IMR-90 (cell line): ENCODE measurements around the gene REPS1. TPM values are rescaled to one million over a fixed set of nuclear protein-coding genes. Genes with fewer than 3 reads are reported as not detected.

Experiments used
- ATAC-seq: fragments of 200-7000 bp; cut with Tn5 transposase; 2 replicates; pipeline ENCODE4 v1.9.1; 2020; ENCODE audit warnings: low read depth, mild to moderate bottlenecking, moderate library complexity
- BruUV-seq: library from RNA; stranded (reverse); fragments of 400-500 nt; replicated peaks from 2 replicates; lab custom pipeline; 2021; lab: Mats Ljungman, UMichigan
- CTCF ChIA-PET: fragments of 300-600 bp; formaldehyde crosslinking; extraction: SDS; loops from one replicate; lab custom pipeline; 2021; ENCODE audit warnings: antibody characterized with exemption; lab: Yijun Ruan, JAX
- POLR2A ChIA-PET: fragments of 300-600 bp; sonication (Branson Sonifier 250); formaldehyde crosslinking; loops from one replicate; lab custom pipeline; 2022; ENCODE audit warnings: antibody characterized with exemption; ENCODE audit not compliant: unreplicated experiment; lab: Charles Lee
- DNase-seq: peaks from one replicate; pipeline ENCODE4 v3.0.0; 2013
- H2AFZ ChIP-seq: replicated peaks from 2 replicates; pipeline ENCODE3; 2013; ENCODE audit warnings: low read length, mild to moderate bottlenecking; ENCODE audit not compliant: poor library complexity
- H2AK5ac ChIP-seq: 2 replicates; pipeline ENCODE4 v1.6.1; 2013; ENCODE audit warnings: low read depth, low read length, inconsistent platforms
- H2AK9ac ChIP-seq: replicated peaks from 2 replicates; pipeline ENCODE3; 2013; ENCODE audit warnings: mild to moderate bottlenecking, low read depth, low read length, moderate library complexity; ENCODE audit not compliant: poor library complexity
- H2BK120ac ChIP-seq: 2 replicates; pipeline ENCODE4 v1.6.1; 2013; ENCODE audit warnings: low read depth, low read length, inconsistent platforms
- H2BK15ac ChIP-seq: 3 replicates; pipeline ENCODE4 v1.6.1; 2013; ENCODE audit warnings: low read depth, low read length, inconsistent platforms
- H2BK20ac ChIP-seq: 2 replicates; pipeline ENCODE4 v1.6.1; 2013; ENCODE audit warnings: low read depth, mild to moderate bottlenecking, inconsistent platforms, low read length, moderate library complexity
- H2BK5ac ChIP-seq: 2 replicates; pipeline ENCODE4 v1.6.1; 2013; ENCODE audit warnings: mild to moderate bottlenecking, low read depth, low read length, inconsistent platforms; ENCODE audit not compliant: poor library complexity, severe bottlenecking
- H3K14ac ChIP-seq: replicated peaks from 2 replicates; pipeline ENCODE4 v1.6.1; 2013; ENCODE audit warnings: low read depth, low read length, inconsistent platforms
- H3K18ac ChIP-seq: 2 replicates; pipeline ENCODE4 v1.6.1; 2013; ENCODE audit warnings: low read depth, low read length, control low read depth
- H3K23ac ChIP-seq: 2 replicates; pipeline ENCODE4 v1.6.1; 2013; ENCODE audit warnings: low read depth, low read length, inconsistent platforms
- H3K27ac ChIP-seq: 2 replicates; pipeline ENCODE4 v1.5.1; 2013; ENCODE audit warnings: mild to moderate bottlenecking, control low read depth, low read length; ENCODE audit not compliant: insufficient read depth
- H3K27me3 ChIP-seq: 2 replicates; pipeline ENCODE4 v1.6.1; 2013; ENCODE audit warnings: low read length; ENCODE audit not compliant: control insufficient read depth, insufficient read depth
- H3K36me3 ChIP-seq: 2 replicates; pipeline ENCODE4 v1.6.1; 2013; ENCODE audit warnings: low read length, mixed read lengths; ENCODE audit not compliant: control insufficient read depth, insufficient read depth
- H3K4ac ChIP-seq: 2 replicates; pipeline ENCODE4 v1.6.1; 2013; ENCODE audit warnings: low read depth, low read length, inconsistent platforms
- H3K4me1 ChIP-seq: 2 replicates; pipeline ENCODE4 v1.6.1; 2013; ENCODE audit warnings: low read length, mixed read lengths; ENCODE audit not compliant: control insufficient read depth, insufficient read depth
- H3K4me2 ChIP-seq: 2 replicates; pipeline ENCODE4 v1.6.1; 2013; ENCODE audit warnings: low read depth, mild to moderate bottlenecking, control low read depth, low read length, moderate library complexity
- H3K4me3 ChIP-seq: 2 replicates; pipeline ENCODE4 v1.5.1; 2013; ENCODE audit warnings: low read depth, mild to moderate bottlenecking, control low read depth, low read length, moderate library complexity; ENCODE audit not compliant: insufficient read depth
- H3K56ac ChIP-seq: 2 replicates; pipeline ENCODE4 v1.6.1; 2013; ENCODE audit warnings: low read length, inconsistent platforms; ENCODE audit not compliant: insufficient read depth; ENCODE audit errors: extremely low read depth
- H3K79me1 ChIP-seq, 2 experiments: 2 replicates each; pipeline ENCODE4 v1.6.1; 2013; ENCODE audit warnings: low read length in 2 of 2, inconsistent platforms in 1 of 2, low read depth in 1 of 2
- H3K9ac ChIP-seq: 2 replicates; pipeline ENCODE4 v1.6.1; 2013; ENCODE audit warnings: low read depth, low read length, control low read depth
- H3K9me1 ChIP-seq: 2 replicates; pipeline ENCODE4 v1.6.1; 2013; ENCODE audit warnings: low read length, inconsistent platforms; ENCODE audit not compliant: insufficient read depth
- H3K9me3 ChIP-seq: 2 replicates; pipeline ENCODE4 v1.6.1; 2013; ENCODE audit warnings: low read length; ENCODE audit not compliant: control insufficient read depth, insufficient read depth
- H4K20me1 ChIP-seq: 2 replicates; pipeline ENCODE4 v1.6.1; 2013; ENCODE audit warnings: low read length, inconsistent platforms; ENCODE audit not compliant: insufficient read depth
- H4K5ac ChIP-seq: 2 replicates; pipeline ENCODE4 v1.6.1; 2013; ENCODE audit warnings: mild to moderate bottlenecking, low read depth, low read length, control low read depth
- H4K8ac ChIP-seq, 2 experiments: 2 replicates each; pipeline ENCODE4 v1.6.1; 2013; ENCODE audit warnings: low read depth in 2 of 2, low read length in 2 of 2, control low read depth in 1 of 2, inconsistent platforms in 1 of 2
- H4K91ac ChIP-seq: 2 replicates; pipeline ENCODE4 v1.6.1; 2013; ENCODE audit warnings: low read depth, low read length, inconsistent platforms; ENCODE audit not compliant: insufficient read depth
- BHLHE40 ChIP-seq: fragments of 150-350 bp; IDR thresholded peaks from 2 replicates; pipeline ENCODE4 v1.6.1; 2016; ENCODE audit warnings: mild to moderate bottlenecking, low read depth, low read length
- CEBPB ChIP-seq: IDR thresholded peaks from 2 replicates; pipeline ENCODE4 v1.6.1; 2012; ENCODE audit warnings: low read depth, low read length, improper control_type of control experiment
- ELK1 ChIP-seq: fragments of 150-350 bp; IDR thresholded peaks from 2 replicates; pipeline ENCODE4 v1.6.1; 2016; ENCODE audit warnings: low read depth, mild to moderate bottlenecking, low read length, moderate library complexity, borderline replicate concordance
- FOS ChIP-seq: fragments of 150-350 bp; IDR thresholded peaks from 2 replicates; pipeline ENCODE4 v1.6.1; 2016; ENCODE audit warnings: low read depth, low read length
- RAD21 ChIP-seq: IDR thresholded peaks from 2 replicates; pipeline ENCODE4 v1.6.1; 2012; ENCODE audit warnings: low read length, improper control_type of control experiment
- RCOR1 ChIP-seq: IDR thresholded peaks from 2 replicates; pipeline ENCODE4 v1.6.1; 2012; ENCODE audit warnings: mild to moderate bottlenecking, low read length, improper control_type of control experiment; ENCODE audit not compliant: insufficient replicate concordance
- RFX5 ChIP-seq: IDR thresholded peaks from 2 replicates; pipeline ENCODE4 v1.8.0; 2012; ENCODE audit warnings: low read depth, mild to moderate bottlenecking, low read length, moderate library complexity
- USF2 ChIP-seq: fragments of 150-350 bp; IDR thresholded peaks from 2 replicates; pipeline ENCODE4 v1.6.1; 2017; ENCODE audit warnings: mild to moderate bottlenecking, antibody characterized with exemption, low read length, low read depth
- WGBS, 2 experiments: methylation state at CpG; one replicate each; pipeline versions ENCODE4 v1.1.5 to v1.1.7; 2013; ENCODE audit warnings: missing lambda C conversion rate in 2 of 2; ENCODE audit not compliant: insufficient read length in 1 of 2; ENCODE audit errors: extremely low coverage in 2 of 2; 5-methylcytosine and 5-hydroxymethylcytosine counted together
- dilution Hi-C: fragments of 300-500 bp; cut with HindIII; formaldehyde crosslinking; loops from one replicate; pipeline ENCODE4 v1.14.3; 2018; ENCODE audit warnings: low sequenced_read_pairs; ENCODE audit not compliant: unreplicated experiment
- in situ Hi-C: fragments of 300-500 bp; cut with MboI; formaldehyde crosslinking; loops from 3 replicates; pipeline ENCODE4 v1.14.3; 2019; ENCODE audit warnings: low sequenced_read_pairs, inconsistent platforms, mixed read lengths
- intact Hi-C: fragments of 100-400 bp; cut with micrococcal nuclease; formaldehyde crosslinking; loops from 2 replicates; pipeline ENCODE4 v1.10.0; 2022
- polyA plus RNA-seq, 3 experiments: library from polyadenylated mRNA; depleted of rRNA; stranded (reverse); fragments of >200 nt; gene quantifications; 2 replicates each; pipeline ENCODE4 v1.2.3, GENCODE V29; 2012; ENCODE audit warnings: low replicate concordance in 1 of 3
- total RNA-seq: library from RNA; depleted of rRNA; stranded (reverse); fragments of >200 nt; gene quantifications from 2 replicates; pipeline ENCODE4 v1.2.3, GENCODE V29; 2012

The REPS1 gene
- total and polyA plus RNA-seq, 2 of the 4 experiments (the other 2 are of a cell fraction), result 21.9 to 24.2 TPM

- POLR2A ChIA-PET, result no interaction called here
- Histone ChIP-seq H3K18ac (no peak overlapping the region), H3K14ac (no peak overlapping the region), H3K4ac (no peak overlapping the region), H3K9ac (no peak overlapping the region), H4K8ac (no peak overlapping the region), H2BK15ac (no peak overlapping the region), H3K9me1 (peaks cover 4% of the 10 kb centered on the region; the same call in 1 of the 2 replicates), H2AK9ac (no peak overlapping the region), H4K91ac (no peak overlapping the region), H3K56ac (no peak overlapping the region), H3K23ac (no peak overlapping the region), H3K27ac (no peak overlapping the region), H3K9me3 (no peaks in the 10 kb centered on the region), H2AFZ (no peak overlapping the region), H3K4me2 (no peak overlapping the region), H2BK120ac (no peak overlapping the region), H3K4me3 (no peak overlapping the region), H2BK20ac (no peak overlapping the region), H3K4me1 (no peaks in the 10 kb centered on the region), H3K27me3 (no peaks in the 10 kb centered on the region), H4K5ac (no peak overlapping the region), H3K36me3 (no peaks in the 10 kb centered on the region), H2BK5ac (no peak overlapping the region), H3K79me1 (peaks cover 32 to 41% of the 10 kb centered on the region in 2 experiments), H2AK5ac (no peak overlapping the region), H4K20me1 (peaks cover 15% of the 10 kb centered on the region; the same call in 1 of the 2 replicates)
- intact Hi-C loops (no loop called here), in situ Hi-C loops (no loop called here), dilution Hi-C loops (no loop called here)
- TF ChIP-seq USF2 (no peak), RCOR1 (no peak), FOS (no peak), RFX5 (no peak), RAD21 (no peak), CEBPB (no peak; the same call in 1 of the 2 replicates), ELK1 (no peak), BHLHE40 (no peak)
- no TSS peak for BruUV-seq
- CTCF ChIA-PET, result no interaction called here
- WGBS, 2 experiments, result 100% methylated on average over 1 of the region's 2 CpGs; no CpG with 5 or more reads in 1 of the 2 experiments
- ATAC-seq, result peak; percentile 57; the same call in 1 of the 2 replicates
- DNase-seq, result peak; percentile 17
Measured at GRCh38 chr6:138979365-138979764, 8.7 kb downstream of the REPS1 start.
